Peyer's patch (tissue), 4 donors: ENCODE data around the gene SRSF8.

Source experiments
- POLR2A ChIP-seq, 2 donors: fragments of 450-650 bp; IDR thresholded peaks; one replicate each; pipeline ENCODE4 v1.5.1; 2017; ENCODE audit warnings: antibody characterized with exemption in 2 of 2, mild to moderate bottlenecking in 2 of 2, moderate library complexity in 2 of 2
- TF ChIP-seq, protein P1 (sequence below), 6 experiments: fragments of 450-650 bp in 4 of 6; fragments of 200-600 bp in 2 of 6; sonication (generic) in 1 of 6; IDR thresholded peaks; one replicate each; pipeline ENCODE4 v1.5.1; 2017 to 2019; ENCODE audit warnings: antibody characterized with exemption in 6 of 6, mild to moderate bottlenecking in 3 of 6, moderate library complexity in 1 of 6

DNA sequence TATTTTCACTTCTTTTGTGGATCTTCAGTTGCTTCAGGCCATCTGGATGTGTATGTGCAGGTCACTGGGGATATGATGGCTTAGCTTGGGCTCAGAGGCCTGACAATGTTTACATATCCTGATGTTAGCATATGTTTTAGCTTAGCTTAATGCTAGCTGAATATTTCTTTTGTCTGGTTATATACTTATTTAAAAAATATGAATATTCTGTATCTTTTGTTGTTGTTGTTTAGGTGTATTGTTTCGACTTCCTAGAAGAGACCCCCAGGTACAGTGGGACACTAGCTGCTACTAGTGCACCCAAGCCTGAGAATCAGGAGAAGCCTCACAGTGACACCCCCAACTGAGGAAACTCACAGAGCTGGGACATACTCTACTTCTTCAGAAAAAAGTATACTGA, 41.8 kb upstream of the SRSF8 start, which contains the start of gene KDM4E:
- TF ChIP-seq, protein P1, sequence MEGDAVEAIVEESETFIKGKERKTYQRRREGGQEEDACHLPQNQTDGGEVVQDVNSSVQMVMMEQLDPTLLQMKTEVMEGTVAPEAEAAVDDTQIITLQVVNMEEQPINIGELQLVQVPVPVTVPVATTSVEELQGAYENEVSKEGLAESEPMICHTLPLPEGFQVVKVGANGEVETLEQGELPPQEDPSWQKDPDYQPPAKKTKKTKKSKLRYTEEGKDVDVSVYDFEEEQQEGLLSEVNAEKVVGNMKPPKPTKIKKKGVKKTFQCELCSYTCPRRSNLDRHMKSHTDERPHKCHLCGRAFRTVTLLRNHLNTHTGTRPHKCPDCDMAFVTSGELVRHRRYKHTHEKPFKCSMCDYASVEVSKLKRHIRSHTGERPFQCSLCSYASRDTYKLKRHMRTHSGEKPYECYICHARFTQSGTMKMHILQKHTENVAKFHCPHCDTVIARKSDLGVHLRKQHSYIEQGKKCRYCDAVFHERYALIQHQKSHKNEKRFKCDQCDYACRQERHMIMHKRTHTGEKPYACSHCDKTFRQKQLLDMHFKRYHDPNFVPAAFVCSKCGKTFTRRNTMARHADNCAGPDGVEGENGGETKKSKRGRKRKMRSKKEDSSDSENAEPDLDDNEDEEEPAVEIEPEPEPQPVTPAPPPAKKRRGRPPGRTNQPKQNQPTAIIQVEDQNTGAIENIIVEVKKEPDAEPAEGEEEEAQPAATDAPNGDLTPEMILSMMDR (IDR thresholded peaks at IDR 0.05) = no peak
- TF ChIP-seq POLR2A (IDR thresholded peaks at IDR 0.05) = no peak
